Thyroid gland (tissue), 4 donors: ENCODE results near the gene NUB1.

Experiments used
- CTCF ChIP-seq, 6 experiments: fragments of 200-600 bp in 3 of 6; fragments of 450-650 bp in 3 of 6; sonication (generic) in 3 of 6; IDR thresholded peaks; one replicate each; pipeline ENCODE4 v1.5.1; 2016 to 2019; ENCODE audit warnings: antibody characterized with exemption in 6 of 6, mild to moderate bottlenecking in 2 of 6, inconsistent platforms in 1 of 6, moderate library complexity in 1 of 6
- POLR2A ChIP-seq, 2 donors: fragments of 450-650 bp; IDR thresholded peaks; one replicate each; pipeline ENCODE4 v1.6.1; 2017; ENCODE audit warnings: antibody characterized with exemption in 2 of 2, mild to moderate bottlenecking in 2 of 2, moderate library complexity in 1 of 2

- TF ChIP-seq CTCF (IDR thresholded peaks at IDR 0.05) (no peak), POLR2A (IDR thresholded peaks at IDR 0.05) (no peak)
Observed at GRCh38 chr7:151301471-151302462, 39.8 kb upstream of the NUB1 start.
